GM18520 (cell line): ENCODE results near the gene EPB41L2.
"Not testable (repeated sequence)": the region's sequence is repeated elsewhere in the genome, so short reads cannot be mapped to it uniquely, and the experiment has no call there.

Experiments
- ATAC-seq: cut with Tn5 transposase; IDR thresholded peaks from one replicate; pipeline ENCODE4 v1.9.1; 2021; ENCODE audit not compliant: unreplicated experiment

Gene EPB41L2

DNA sequence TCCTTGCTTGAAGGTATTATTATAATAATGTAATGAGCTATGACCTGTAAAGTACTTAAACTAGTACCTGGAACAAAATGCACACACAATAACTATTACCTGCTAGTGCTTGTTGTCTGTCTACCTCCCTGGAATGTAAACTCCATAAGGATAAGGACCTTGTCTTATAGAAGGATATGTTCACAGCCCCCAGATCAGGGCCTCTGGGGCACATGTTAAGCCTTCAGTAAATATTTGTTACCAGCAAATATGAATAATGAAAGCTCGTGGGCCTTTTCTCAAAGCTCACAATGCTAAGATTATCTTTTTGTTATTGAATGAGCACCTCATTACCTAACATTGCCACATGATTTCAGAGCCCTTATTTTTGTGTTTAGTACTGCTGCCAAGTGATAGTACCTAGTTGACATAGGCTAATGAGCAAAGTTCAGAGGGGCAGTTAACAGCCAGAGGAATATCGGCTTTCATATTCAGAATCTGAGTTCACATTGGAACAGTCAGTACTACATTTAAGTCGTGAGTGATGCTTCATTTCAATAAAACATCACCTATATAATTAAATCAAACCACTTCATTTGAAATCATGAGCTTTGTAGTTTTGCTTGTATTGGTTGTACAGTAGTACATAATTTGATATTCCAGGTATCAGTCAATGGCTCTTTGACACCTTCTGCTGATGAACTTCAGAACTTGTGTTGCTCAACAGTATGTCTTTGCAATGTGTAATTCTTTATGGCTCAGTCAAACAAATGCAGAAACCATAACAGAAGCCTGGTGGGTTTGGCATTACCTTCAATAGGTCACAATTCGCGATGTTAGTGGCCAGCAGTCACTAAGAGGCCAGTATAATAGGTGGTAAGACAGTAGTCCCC lies 247.6 kb downstream of the EPB41L2 start:
- ATAC-seq, result no peak

DNA sequence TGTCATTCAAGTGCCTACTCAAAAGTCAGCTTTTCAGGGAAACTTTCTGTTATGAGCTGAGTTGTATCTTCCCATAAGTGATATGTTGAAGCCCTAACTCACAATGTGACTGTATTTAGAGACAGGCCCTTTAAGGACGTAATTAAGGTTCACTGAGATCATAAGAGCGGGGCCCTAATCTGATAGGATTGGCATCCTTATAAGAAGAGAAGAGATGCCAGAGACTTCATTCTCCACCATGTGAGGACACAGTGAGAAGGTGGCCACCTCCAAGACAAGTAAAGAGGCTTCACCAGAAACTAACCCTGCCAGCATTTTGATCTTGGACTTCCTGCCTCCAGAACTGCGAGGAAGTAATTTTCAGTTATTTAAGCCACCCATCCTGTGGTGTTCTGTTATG lies 248.5 kb downstream of the EPB41L2 start:
- ATAC-seq, result no peak

DNA sequence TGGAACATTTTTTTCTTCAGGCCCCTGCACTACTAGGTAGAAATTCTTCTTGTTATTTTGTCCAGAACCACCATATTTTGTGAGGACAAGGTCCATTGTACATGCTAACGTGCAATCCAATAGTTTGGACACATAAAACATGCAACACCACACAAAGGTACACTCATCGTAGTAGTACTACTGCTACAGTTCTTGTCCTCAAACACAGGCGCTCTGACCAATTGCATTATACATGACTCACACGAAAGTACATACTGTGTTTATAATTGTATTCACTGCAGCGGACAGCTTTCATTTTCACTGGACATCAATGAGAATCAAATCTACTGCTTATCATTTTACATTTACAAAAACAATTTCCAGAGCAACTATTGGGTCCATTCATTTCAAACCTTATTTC lies 251.1 kb downstream of the EPB41L2 start:
- no peak for ATAC-seq

DNA sequence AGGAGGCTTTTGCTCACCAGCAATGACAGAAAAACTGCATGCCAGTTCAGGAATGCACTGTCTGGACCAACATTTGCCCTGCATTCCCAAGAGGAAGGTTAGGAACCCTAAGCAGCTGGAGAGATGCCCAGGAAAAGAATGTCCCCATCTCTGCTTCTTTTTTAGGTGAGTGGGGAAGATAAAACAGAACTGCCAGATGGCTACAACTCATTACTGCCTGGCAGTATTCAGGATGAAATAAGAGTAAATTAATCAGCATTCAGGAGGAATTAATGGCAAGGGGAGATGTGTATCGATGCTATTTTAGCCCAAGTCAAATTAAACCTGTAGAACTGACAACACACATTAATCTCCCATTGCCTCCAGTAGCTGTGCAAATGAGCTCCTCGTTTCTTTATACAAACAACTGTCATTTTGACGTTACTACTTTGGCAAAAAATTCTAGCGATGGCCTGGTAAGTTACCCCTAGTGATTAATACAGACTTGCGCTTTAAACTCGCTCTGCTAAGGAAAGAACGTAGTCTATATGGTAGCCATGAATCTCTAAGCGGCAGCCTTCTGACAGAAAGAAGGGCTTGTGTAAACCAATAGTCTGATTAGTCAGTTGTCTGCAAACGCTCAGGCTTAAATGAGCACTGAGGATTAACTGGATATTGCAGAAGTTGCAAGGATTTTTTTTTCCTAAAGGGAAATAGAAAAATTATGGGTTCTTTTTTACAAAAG lies 252.6 kb downstream of the EPB41L2 start:
- no peak for ATAC-seq

DNA sequence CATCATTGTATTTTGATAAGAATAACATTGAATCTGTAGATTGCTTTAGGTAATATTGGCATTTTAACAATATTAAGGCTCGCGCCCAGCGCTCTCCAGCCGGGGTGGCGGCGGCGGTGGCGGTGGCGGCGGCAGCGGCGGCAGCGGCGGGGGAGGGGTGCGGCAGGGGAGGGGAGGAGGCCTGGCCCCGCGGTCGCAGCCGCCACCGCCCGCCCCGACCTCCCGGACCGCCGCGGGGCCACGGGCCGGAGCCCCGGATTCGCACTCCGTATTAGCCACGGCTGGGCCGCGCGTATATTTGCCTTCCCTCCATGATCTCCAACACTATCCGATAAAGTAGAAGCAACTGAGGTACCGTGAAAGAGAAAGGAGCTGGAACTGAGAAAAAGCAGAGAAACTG lies 261.7 kb downstream of the EPB41L2 start:
- not testable (repeated sequence) for ATAC-seq

DNA sequence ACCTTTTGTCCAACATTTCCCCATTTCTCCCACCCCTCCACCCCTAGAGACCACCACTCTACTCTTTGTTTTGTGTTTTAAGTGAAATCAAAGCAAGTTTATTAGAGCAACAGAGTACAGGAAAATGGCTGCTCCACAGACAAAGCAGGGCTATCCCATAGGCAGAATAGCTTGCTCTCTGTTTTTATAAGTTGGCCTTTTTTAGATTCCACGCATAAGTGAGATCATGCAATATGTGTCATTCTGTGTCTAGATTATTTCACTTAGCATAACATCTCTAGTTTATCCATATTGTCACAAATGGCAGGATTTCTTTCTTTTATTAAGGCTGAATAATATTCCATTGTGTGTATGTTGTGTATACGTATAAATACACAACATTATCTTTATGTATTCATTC lies 266.0 kb downstream of the EPB41L2 start:
- ATAC-seq, result no peak

DNA sequence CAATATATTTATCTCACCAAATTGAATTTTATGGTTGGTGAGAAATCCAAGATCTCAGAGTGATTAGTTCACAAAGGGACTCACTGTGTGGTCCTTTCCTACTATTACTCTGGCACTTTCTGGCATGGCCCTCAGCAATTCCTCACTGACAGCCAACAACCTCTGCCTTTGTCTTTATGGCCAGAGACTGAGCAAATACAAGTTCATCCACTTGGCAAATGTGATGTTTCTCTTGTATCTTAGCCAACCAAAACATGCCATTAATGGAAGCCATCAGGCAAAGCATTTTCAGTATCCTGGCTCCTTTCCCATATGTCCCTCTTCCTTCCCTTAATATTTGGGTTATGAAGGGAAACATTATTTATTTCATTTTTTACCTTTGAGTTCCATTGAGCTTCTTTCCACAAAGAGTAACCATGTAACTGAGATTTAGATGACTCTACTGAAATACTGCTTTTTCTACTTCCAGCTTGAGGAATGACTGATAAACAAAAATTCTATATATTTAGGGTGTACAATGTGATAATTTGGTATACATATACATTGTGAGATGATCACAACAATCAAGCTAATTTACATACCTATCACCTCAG lies 266.6 kb downstream of the EPB41L2 start:
- no peak for ATAC-seq

DNA sequence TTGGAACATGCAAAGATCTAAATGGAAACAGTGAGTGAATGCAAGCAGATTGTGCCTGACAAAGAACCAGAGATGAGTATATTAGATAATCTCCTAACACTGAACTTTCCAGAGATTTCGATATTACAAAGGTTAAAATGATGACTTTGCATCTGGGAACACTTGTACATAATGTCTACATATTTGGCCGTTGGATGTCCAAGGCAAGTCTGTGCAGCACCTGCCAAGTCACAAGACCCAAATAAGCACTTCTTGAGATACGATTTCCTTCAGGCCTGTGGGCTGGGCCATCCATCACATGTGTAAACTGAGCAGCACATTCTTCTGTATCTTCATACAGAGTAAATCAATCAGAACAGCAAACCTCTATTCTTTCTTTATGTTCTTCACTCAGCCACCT lies 268.3 kb downstream of the EPB41L2 start:
- ATAC-seq, result no peak

DNA sequence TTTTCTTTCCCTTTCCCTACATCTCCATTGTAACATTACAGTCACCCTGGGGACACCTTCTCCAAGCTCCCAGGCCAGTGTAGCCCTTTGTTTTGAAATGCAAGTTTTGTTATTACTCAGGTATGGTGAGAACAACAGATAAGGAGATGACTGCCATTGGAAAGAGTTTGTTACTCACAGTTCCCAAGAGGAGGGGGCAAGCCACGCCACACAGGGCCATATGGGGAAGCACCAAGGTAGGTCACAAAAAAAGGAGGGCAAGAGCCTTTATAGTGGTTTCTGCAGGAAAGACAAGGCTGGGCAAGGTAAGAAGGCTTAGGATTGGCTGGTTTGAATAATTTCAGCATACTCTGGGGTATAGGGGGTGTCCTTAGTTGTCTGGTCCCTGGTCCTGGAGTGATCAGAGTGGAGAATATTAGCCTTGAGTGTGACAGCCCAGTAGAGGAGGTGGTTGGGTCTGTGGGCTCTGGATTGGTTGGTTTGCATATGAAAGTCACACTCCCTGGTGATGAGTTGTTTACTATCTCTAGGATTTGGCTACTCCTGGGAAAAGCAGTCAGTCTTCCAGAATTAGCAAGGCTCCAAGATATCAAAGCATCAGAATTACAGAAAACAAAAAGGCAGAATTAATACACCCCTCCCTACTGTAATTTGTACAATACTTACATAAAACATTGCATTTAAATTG lies 268.9 kb downstream of the EPB41L2 start:
- ATAC-seq, result no peak
